H1 (cell line): ENCODE data around the gene SPAG4.

Experiments used
- CTCF ChIP-seq, 3 experiments: IDR thresholded peaks; 1 replicate in 2 of 3; 2 replicates in 1 of 3; pipeline versions ENCODE4 v1.5.1 to v1.6.1; 2011; ENCODE audit warnings: low read length in 3 of 3, mild to moderate bottlenecking in 3 of 3, inconsistent platforms in 2 of 3, low read depth in 1 of 3, moderate library complexity in 1 of 3; ENCODE audit not compliant: insufficient read depth in 1 of 3; ENCODE audit errors: control extremely low read depth in 1 of 3
- GABPA ChIP-seq: IDR thresholded peaks from 2 replicates; pipeline ENCODE4 v1.6.1; 2011; ENCODE audit warnings: mild to moderate bottlenecking, low read length, moderate library complexity, borderline replicate concordance; ENCODE audit not compliant: insufficient read depth
- POLR2A ChIP-seq, 2 experiments: IDR thresholded peaks; 1 replicate in 1 of 2; 2 replicates in 1 of 2; pipeline ENCODE4 v1.6.1; 2011; ENCODE audit warnings: low read depth in 2 of 2, low read length in 2 of 2, mild to moderate bottlenecking in 2 of 2; ENCODE audit errors: control extremely low read depth in 1 of 2
- TCF12 ChIP-seq: IDR thresholded peaks from 2 replicates; pipeline ENCODE4 v1.6.1; 2011; ENCODE audit warnings: low read depth, mild to moderate bottlenecking, low read length

GRCh38 chr20:35653893-35654292 is 38.3 kb downstream of the SPAG4 start:
- no peak for TF ChIP-seq POLR2A (IDR thresholded peaks at IDR 0.05; ENCODE audit: control extremely low read depth in 1 of 2, low read depth in 2 of 2, low read length in 2 of 2)
- TF ChIP-seq CTCF (IDR thresholded peaks at IDR 0.05; ENCODE audit: control extremely low read depth in 1 of 3, insufficient read depth in 1 of 3, low read depth in 1 of 3, low read length in 3 of 3) = no peak
- no peak for TF ChIP-seq GABPA
- TF ChIP-seq TCF12 = no peak
